Measurements from ENCODE around the gene USP36. TPM values are rescaled to one million over a fixed set of nuclear protein-coding genes. Genes with fewer than 3 reads are reported as not detected.
A peak's percentile ranks its signal among the peaks of the same experiment; 100 is the strongest.
"Not testable (repeated sequence)": the region's sequence is repeated elsewhere in the genome, so short reads cannot be mapped to it uniquely, and the experiment has no call there.

Gene USP36
- total RNA-seq, 1 donor from 2014 or later, result 19.5 TPM

- intact Hi-C loops (cut with DNase I), result loop anchor here (5.0 kb wide), 1 partner anchor 45 kb away; no protein-coding TSS in a partner anchor
- no peak for DNase-seq (ENCODE audit: low spot score)
Observed at GRCh38 chr17:78781893-78782304, 58.7 kb downstream of the USP36 start, which contains the start of gene CYTH1. CYTH1 (minus strand) TSS chr17:78782273; CDS start chr17:78782223, 50 bp downstream.

- peak; percentile 82 for DNase-seq (ENCODE audit: low spot score)
- intact Hi-C loops (cut with DNase I), result loop anchor here (5.0 kb wide), 1 partner anchor 44 kb away; no protein-coding TSS in a partner anchor
Observed at GRCh38 chr17:78781104-78781892, 59.3 kb downstream of the USP36 start.

GRCh38 chr17:78780335-78780734, 60.3 kb downstream of the USP36 start:
- no peak for DNase-seq (ENCODE audit: low spot score)
- intact Hi-C loops (cut with DNase I), result loop anchor here (5.0 kb wide), 1 partner anchor 43 kb away; no protein-coding TSS in a partner anchor

- DNase-seq (ENCODE audit: low spot score), result no peak
- intact Hi-C loops (cut with DNase I), result loop anchor here (5.0 kb wide), 1 partner anchor 43 kb away; no protein-coding TSS in a partner anchor
Observed at GRCh38 chr17:78779850-78780249, 60.8 kb downstream of the USP36 start.

- intact Hi-C loops (cut with DNase I); DNase-seq (ENCODE audit: low spot score): not testable (repeated sequence)
Observed at GRCh38 chr17:78779286-78779651, 61.3 kb downstream of the USP36 start.

GRCh38 chr17:78777881-78778280, 62.7 kb downstream of the USP36 start:
- no peak for DNase-seq (ENCODE audit: low spot score)
- intact Hi-C loops (cut with DNase I), result no loop called here

GRCh38 chr17:78774956-78775571, 65.5 kb downstream of the USP36 start:
- no peak for DNase-seq (ENCODE audit: low spot score)
- intact Hi-C loops (cut with DNase I), result no loop called here

GRCh38 chr17:78774453-78774852, 66.2 kb downstream of the USP36 start:
- intact Hi-C loops (cut with DNase I), result no loop called here
- no peak for DNase-seq (ENCODE audit: low spot score)

- DNase-seq (ENCODE audit: low spot score), result no peak
- intact Hi-C loops (cut with DNase I), result no loop called here
Observed at GRCh38 chr17:78771758-78772382, 68.7 kb downstream of the USP36 start.

GRCh38 chr17:78769196-78769773, 71.3 kb downstream of the USP36 start:
- intact Hi-C loops (cut with DNase I), result no loop called here
- no peak for DNase-seq (ENCODE audit: low spot score)

GRCh38 chr17:78767806-78768205, 72.8 kb downstream of the USP36 start:
- intact Hi-C loops (cut with DNase I), result no loop called here
- DNase-seq (ENCODE audit: low spot score), result no peak

GRCh38 chr17:78766743-78767294, 73.8 kb downstream of the USP36 start:
- intact Hi-C loops (cut with DNase I), result no loop called here
- no peak for DNase-seq (ENCODE audit: low spot score)

GRCh38 chr17:78766225-78766624, 74.4 kb downstream of the USP36 start:
- DNase-seq (ENCODE audit: low spot score), result no peak
- intact Hi-C loops (cut with DNase I), result no loop called here

- no peak for DNase-seq (ENCODE audit: low spot score)
- intact Hi-C loops (cut with DNase I), result no loop called here
Observed at GRCh38 chr17:78765821-78766220, 74.8 kb downstream of the USP36 start.

- no peak for DNase-seq (ENCODE audit: low spot score)
- intact Hi-C loops (cut with DNase I), result no loop called here
Observed at GRCh38 chr17:78764871-78765270, 75.7 kb downstream of the USP36 start.

GRCh38 chr17:78763561-78763960, 77.1 kb downstream of the USP36 start:
- no peak for DNase-seq (ENCODE audit: low spot score)
- intact Hi-C loops (cut with DNase I), result no loop called here

- intact Hi-C loops (cut with DNase I), result no loop called here
Observed at GRCh38 chr17:78761789-78762406, 78.7 kb downstream of the USP36 start.

GRCh38 chr17:78759969-78760352, 80.7 kb downstream of the USP36 start:
- intact Hi-C loops (cut with DNase I), result no loop called here
- DNase-seq (ENCODE audit: low spot score), result no peak

More at GRCh38 chr17:78761789-78762406, 78.7 kb downstream of the USP36 start:
- no peak for DNase-seq (ENCODE audit: low spot score)

- intact Hi-C loops (cut with DNase I), result no loop called here
Observed at GRCh38 chr17:78759203-78759968, 81.2 kb downstream of the USP36 start.

More at GRCh38 chr17:78759203-78759968, 81.2 kb downstream of the USP36 start:
- DNase-seq (ENCODE audit: low spot score), result peak; percentile 88

Data from cardiac septum (tissue), 1 donor.